Activated gamma-delta T cell treated with Interleukin-2 at 50 U/mL for 16 hours (primary cell): ENCODE results near the gene CD160.
A peak's percentile ranks its signal among the peaks of the same experiment; 100 is the strongest.
"Not testable (repeated sequence)": the region's sequence is repeated elsewhere in the genome, so short reads cannot be mapped to it uniquely, and the experiment has no call there.

Source experiments
- DNase-seq: peaks from one replicate; pipeline ENCODE4 v3.0.0-alpha.2; 2020

The CD160 gene

DNA sequence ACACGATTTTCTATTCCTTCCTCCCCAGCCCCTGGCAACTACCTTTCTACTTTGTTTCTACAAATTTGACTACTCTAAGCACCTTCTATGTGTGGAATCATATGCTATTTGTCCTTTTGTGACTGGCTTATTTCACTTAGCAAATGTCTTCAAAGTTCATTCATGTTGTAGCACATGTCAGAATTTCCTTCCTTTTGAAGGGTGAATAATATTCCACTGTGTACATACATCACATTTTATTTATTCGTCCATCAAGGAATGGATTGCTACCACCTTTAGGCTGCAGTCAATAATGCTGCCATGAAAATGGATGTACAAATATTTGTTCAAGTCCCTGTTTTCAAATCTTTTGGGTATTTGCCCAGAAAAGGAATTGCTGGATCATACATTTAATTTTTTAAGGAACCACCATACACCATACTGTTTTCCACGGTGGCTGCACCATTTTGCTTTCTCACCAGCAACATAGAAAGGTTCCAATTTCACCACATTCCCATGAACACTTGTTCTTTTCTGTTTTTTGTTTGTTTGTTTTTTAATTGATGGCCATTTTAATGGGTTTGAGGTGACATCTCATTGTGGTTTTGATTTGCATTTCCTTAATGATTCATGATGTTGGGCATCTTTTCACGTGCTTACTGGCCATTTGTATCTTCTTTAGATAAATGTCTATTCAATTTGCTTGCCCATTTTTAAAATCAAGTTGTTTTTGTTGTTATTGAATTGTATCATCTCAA lies 8.8 kb upstream of the CD160 start:
- DNase-seq, result no peak

DNA sequence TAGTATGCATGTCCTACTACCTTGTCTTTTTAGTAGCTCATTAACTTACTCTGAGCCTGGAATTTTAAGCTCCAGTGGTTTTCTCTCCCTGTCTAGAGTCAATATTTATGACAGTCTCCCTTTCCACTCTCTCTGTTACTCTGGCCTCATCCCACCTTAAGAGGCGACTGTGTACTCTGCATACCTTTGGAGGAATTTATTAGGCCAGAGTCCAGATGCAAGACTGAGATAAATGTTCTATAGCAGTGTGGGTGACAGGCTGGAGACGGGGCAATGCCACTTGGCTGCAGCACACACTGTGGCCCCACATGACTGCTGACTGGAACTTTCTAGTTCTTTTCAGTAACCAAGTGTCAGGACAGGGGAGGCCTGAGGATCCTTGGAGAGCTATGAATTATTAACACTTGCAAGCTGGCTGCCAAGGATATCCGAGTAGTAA lies 8.1 kb upstream of the CD160 start:
- DNase-seq, result no peak

- DNase-seq, result no peak
Measured at GRCh38 chr1:145714524-145715111, 4.7 kb upstream of the CD160 start.

DNA sequence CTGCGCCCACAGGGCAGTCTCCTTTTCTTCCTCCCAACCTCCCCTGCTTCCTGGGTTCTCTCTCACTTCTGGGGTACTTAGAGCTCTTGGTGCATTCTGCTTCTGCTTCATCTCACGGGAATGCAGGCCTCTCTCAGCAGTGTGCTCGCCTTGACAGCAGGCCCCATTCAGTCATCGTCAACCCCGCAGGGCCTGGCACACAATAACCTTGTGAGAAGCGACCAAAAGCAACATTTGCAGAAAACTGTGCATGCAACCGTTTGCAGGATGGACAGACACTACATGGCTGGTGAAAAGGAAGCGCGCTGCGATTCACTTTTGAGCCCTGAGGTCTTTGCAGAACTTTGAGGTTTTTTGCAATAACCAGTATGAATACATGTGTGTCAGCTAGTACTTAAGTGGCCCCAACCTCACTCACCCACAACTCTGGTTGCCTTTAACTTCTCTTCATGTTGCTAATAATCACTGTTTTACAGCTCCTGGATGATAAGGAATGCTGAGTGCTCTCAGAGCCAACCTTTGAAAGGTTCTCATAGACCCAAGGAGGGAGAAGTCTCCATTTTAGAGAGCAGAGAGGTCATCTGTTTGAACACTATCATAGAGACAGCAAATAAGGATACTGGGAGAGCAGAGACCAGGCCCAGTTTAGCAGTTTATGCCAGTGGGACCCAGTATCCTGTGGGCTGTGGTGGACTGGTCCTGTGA lies 2.5 kb upstream of the CD160 start:
- DNase-seq, result no peak

- no peak for DNase-seq
Measured at GRCh38 chr1:145717833-145718232, 1.5 kb upstream of the CD160 start.

- not testable (repeated sequence) for DNase-seq
Measured at GRCh38 chr1:145718465-145718864, 834 bp upstream of the CD160 start.

DNA sequence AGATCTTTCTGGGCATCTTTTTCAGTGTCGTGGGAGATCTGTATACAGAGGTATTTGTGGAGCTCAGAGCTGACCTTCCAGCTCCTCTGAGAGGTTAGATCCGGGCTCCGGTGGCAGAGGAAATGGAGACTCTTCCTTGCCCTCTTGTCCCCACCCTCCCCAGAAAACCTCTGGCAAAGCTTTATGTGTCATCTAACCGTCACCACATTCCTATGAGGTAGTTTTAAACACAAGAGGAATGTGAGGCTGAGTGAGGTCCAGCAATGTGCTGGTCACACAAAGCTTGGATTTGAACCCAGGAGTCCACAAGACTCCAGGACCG lies 1.2 kb downstream of the CD160 start:
- no peak for DNase-seq

- DNase-seq, result peak; percentile 72
Measured at GRCh38 chr1:145720878-145721671, 1.8 kb downstream of the CD160 start.

GRCh38 chr1:145726193-145726592 lies 6.9 kb downstream of the CD160 start:
- not testable (repeated sequence) for DNase-seq

- no peak for DNase-seq
Measured at GRCh38 chr1:145729196-145729595, 9.9 kb downstream of the CD160 start.

DNA sequence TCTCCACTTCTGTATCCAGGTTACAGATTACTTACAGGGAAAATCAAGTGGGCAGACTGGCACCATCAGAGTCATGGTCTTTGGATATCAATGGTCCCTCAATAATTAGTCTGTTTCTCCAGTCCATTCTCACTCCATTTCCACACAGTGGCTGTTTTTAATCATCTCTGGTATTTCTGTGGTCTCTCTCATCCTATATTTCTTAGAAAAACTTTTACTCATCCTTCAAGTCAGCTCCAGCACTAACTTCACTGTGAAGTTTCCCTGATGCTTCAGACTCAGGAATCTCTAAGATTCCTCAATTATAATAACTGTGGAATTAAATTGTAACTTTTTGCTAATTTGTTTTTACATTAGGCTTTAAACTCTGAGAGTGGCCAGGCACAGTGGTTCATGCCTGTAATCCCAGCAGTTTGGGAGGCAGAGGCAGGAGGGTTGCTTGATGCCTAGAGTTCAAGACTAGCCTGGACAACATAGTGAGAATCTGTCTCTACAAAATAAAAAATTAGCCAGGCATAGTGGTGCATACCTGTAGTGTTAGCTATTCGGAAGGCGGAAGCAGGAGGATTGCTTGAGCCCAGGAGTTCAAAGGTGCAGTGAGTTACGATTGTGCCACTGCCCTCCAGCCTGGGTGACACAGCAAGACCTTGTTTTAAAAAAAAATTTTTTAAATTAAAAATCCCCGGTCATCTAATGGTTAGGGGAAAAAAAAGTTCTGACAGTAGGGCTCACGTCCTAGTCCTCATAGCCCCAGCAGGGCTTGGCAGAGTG lies 10.6 kb downstream of the CD160 start:
- no peak for DNase-seq

GRCh38 chr1:145730467-145730866 lies 11.2 kb downstream of the CD160 start:
- DNase-seq, result no peak

DNA sequence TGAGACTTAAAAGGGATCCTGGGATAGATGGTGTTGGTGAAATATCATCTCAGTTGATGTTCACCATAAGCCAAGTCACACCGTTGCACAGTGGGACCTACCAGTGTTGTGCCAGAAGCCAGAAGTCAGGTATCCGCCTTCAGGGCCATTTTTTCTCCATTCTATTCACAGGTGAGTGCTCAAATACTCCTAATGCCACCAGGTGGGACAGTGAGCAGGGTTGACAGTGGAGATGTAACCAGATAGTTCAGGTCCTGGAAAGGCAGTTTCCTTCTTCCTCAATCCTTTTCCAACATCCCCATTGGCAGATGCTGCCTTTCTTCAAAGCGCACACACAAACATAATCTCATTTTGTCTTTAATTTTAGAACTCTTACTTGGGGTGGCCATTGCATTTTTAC lies 11.6 kb downstream of the CD160 start:
- DNase-seq, result no peak

GRCh38 chr1:145736191-145736590 lies 16.9 kb downstream of the CD160 start:
- DNase-seq, result no peak

DNA sequence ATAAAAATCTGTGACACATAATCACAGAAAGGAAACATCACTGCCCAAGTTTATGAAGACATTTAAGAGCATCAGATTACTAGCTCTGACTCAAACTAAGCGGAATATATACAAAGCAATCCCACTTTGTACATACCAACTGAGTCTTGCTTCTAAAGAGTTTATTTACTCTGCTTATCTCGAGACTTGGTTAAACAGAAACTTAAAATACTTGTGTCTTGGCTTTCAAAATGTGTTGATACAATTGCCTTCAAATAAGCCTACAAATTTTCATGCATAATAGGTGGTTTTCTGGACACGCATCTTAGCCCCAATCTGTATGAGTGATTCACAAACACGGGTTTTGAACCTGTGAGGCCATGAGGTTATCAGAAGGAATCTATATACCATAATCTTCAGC lies 21.0 kb downstream of the CD160 start:
- no peak for DNase-seq

GRCh38 chr1:145747398-145748247 lies 28.3 kb downstream of the CD160 start:
- DNase-seq, result no peak

DNA sequence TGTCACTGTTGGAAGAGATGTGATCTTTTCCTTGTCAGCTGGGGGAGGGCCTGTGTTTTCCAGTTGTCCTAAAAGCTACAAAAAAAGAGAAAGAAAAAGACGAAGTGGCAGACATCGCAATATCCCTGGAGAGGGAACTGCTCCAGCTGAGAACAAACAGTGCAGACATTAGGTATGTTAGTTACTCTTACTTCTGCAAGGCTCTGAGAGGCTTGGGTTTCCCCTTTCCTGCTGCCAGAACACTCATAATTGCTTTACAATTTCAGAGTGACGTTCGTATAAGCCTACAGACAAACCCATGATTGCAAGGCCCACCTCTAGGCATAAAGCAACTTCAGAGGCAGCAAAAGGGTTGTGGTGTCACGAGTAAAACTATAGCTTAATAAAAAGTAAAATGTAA lies 31.1 kb downstream of the CD160 start:
- DNase-seq, result no peak

- DNase-seq, result no peak
Measured at GRCh38 chr1:145751491-145752037, 32.3 kb downstream of the CD160 start.

GRCh38 chr1:145757420-145757819 lies 38.1 kb downstream of the CD160 start:
- no peak for DNase-seq

GRCh38 chr1:145758116-145758515 lies 38.8 kb downstream of the CD160 start:
- DNase-seq, result no peak

- no peak for DNase-seq
Measured at GRCh38 chr1:145758575-145758974, 39.3 kb downstream of the CD160 start.
